ENCODE measurements around the gene FAM200B.

FAM200B gene

DNA sequence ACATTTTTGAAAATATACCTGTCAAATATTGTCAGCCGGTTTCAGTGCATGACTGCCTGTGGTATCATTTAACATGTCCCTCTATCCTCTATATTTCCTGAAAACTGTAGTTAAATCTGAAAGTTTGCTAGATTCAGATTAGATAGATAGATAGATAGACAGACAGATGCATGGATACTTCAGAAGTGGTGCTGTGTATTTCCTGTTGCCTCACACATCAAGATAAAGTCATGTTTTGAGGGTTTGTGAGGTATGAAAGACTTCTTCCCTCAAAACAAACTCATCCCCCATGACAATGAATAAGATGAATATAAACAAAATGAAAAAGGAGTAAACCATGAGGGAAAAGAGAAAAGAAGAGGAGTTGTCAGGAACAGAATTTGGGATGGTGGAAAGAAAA lies 15.2 kb downstream of the FAM200B start:
- ATAC-seq (no peak), DNase-seq (no peak)
- Mint-ChIP-seq H3K4me1 (no peaks in the 10 kb centered on the region), H3K27me3 (peaks cover 9% of the 10 kb centered on the region), H3K27ac (no peak overlapping the region), H3K36me3 (ENCODE audit: low read depth) (no peaks in the 10 kb centered on the region), H3K9me3 (no peaks in the 10 kb centered on the region), H3K4me3 (no peak overlapping the region)

DNA sequence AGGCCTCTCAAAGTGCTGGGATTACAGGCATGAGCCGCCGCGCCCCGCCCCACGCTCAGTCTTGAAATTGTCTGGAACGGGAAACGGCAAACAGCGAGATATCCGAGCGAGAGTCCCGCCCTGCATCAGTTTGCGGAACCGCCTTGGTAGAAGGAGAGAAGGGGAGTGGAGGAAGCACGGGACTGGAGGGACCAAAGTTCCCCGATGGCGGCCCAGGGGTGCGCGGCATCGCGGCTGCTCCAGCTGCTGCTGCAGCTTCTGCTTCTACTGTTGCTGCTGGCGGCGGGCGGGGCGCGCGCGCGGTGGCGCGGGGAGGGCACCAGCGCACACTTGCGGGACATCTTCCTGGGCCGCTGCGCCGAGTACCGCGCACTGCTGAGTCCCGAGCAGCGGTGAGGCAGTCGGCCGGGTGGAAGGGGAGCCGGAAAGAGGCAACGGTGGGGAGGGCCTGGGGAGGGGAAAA lies 21.3 kb downstream of the FAM200B start, which contains the start of gene BST1:
BST1 (plus strand) TSS at position 125 of the 463 bp plus-strand sequence; CDS start at position 205, 80 bp downstream.
- no peaks in the 10 kb centered on the region for H3K36me3 Mint-ChIP-seq (ENCODE audit: low read depth)
- peaks cover 11% of the 10 kb centered on the region for H3K4me1 Mint-ChIP-seq
- peaks cover 21% of the 10 kb centered on the region for H3K27me3 Mint-ChIP-seq
- peak within 1 kb of the TSS; percentile 50 for H3K27ac Mint-ChIP-seq
- peak within 1 kb of the TSS; percentile 81 for H3K4me3 Mint-ChIP-seq
- ATAC-seq (peak; percentile 81), DNase-seq (peak; percentile 55)
- no peaks in the 10 kb centered on the region for H3K9me3 Mint-ChIP-seq

DNA sequence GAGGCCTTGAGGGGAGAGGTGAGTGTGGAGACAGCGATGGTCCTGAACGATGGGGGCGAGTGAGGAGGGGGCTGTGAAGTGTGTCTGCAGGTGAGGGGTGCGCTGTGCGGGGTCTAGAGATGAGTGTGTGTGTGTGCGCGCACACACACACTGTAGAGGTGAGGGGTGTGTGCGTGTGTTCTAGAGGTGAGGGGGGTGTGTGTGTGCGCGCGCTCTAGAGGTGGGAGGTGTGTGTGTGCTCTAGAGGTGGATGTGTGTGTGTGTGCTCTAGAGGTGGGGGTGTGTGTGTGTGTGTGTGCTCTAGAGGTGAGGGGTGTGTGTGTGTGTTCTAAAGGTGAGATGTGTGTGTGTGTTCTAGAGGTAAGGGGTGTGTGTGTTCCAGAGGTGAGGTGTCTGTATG lies 21.8 kb downstream of the FAM200B start:
- DNase-seq (no peak), ATAC-seq (no peak)
- H3K27ac Mint-ChIP-seq, result no peak overlapping the region

DNA sequence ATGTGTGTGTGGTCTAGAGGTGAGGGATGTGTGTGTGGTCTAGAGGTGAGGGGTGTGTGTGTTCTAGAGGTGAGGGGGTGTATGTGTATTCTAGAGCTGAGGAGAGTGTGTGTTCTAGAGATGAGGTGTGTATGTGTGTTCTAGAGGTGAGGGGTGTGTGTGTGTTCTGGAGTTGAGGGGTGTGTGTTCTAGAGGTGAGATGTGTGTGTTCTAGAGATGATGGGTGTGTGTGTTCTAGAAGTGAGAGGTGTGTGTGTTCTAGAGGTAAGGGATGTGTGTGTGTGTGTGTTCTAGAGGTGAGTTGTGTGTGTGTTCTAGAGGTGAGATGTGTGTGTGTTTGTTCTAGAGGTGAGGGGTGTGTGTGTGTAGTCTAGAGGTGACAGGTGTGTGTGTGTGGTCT lies 22.5 kb downstream of the FAM200B start:
- H3K27me3 Mint-ChIP-seq, result peaks cover 21% of the 10 kb centered on the region
- H3K4me3 Mint-ChIP-seq, result no peak overlapping the region
- H3K36me3 Mint-ChIP-seq (ENCODE audit: low read depth), result no peaks in the 10 kb centered on the region
- no peak overlapping the region for H3K27ac Mint-ChIP-seq
- no peaks in the 10 kb centered on the region for H3K9me3 Mint-ChIP-seq
- ATAC-seq (no peak), DNase-seq (no peak)
- peaks cover 11% of the 10 kb centered on the region for H3K4me1 Mint-ChIP-seq

More for the DNA sequence above, 21.8 kb downstream of the FAM200B start:
- H3K27me3 Mint-ChIP-seq, result peaks cover 21% of the 10 kb centered on the region
- no peaks in the 10 kb centered on the region for H3K36me3 Mint-ChIP-seq (ENCODE audit: low read depth)
- H3K9me3 Mint-ChIP-seq, result no peaks in the 10 kb centered on the region
- peak overlapping the region; percentile 66 for H3K4me3 Mint-ChIP-seq
- peaks cover 11% of the 10 kb centered on the region for H3K4me1 Mint-ChIP-seq

DNA sequence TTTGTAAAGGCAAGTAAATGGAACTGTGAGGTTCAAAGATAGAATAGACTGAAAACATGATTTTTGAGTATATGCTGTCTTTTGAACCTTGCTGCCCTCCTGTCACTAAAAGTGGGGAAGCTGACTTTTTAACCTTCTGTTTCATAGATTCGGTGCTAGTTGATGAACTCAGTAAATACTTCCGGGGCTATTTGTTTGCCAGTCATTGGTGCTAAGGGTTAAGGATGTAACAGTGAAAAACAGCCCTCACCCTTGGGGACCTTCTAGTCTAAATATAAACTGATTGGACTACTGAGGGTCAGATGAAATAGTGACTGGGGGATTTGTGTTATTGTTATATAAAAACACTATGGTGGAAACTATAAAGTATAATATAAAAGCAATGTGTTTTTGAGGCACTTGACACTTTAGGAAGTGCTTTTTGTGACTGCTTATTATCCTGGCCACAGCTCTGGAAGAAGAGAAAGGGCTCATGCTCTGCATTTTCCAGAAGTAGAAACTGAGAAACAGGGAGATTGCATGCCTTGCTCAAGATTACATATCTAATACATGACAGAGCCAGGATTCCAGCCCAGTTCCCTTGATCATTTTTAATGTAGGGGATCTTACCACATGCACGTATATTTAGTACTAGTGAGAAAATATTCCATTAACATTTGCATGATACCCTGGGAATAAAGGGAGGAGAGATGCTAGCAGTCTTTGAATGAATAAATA lies 25.2 kb downstream of the FAM200B start:
- Mint-ChIP-seq H3K4me1 (peaks cover 13% of the 10 kb centered on the region), H3K9me3 (no peaks in the 10 kb centered on the region), H3K36me3 (ENCODE audit: low read depth) (no peaks in the 10 kb centered on the region), H3K27ac (no peak overlapping the region), H3K4me3 (no peak overlapping the region), H3K27me3 (peaks cover 12% of the 10 kb centered on the region)
- ATAC-seq (no peak), DNase-seq (no peak)

DNA sequence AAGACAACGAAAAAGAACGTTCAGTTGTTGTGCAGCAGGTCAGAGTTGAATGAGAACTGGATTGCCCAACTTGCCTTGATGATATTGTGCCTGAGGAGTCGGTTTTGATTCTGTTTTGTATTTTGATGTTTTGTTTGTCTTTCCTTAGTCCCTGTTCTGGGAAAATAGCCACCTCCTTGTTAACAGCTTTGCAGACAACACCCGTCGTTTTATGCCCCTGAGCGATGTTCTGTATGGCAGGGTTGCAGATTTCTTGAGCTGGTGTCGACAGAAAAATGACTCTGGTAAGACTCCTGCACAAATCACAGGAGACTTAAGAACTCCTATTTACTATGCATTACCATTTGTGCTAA lies 25.7 kb downstream of the FAM200B start:
- Mint-ChIP-seq H3K27ac (no peak overlapping the region), H3K9me3 (no peaks in the 10 kb centered on the region), H3K4me1 (peaks cover 13% of the 10 kb centered on the region), H3K36me3 (ENCODE audit: low read depth) (no peaks in the 10 kb centered on the region), H3K4me3 (no peak overlapping the region), H3K27me3 (peaks cover 8% of the 10 kb centered on the region)
- no peak for DNase-seq
- no peak for ATAC-seq

DNA sequence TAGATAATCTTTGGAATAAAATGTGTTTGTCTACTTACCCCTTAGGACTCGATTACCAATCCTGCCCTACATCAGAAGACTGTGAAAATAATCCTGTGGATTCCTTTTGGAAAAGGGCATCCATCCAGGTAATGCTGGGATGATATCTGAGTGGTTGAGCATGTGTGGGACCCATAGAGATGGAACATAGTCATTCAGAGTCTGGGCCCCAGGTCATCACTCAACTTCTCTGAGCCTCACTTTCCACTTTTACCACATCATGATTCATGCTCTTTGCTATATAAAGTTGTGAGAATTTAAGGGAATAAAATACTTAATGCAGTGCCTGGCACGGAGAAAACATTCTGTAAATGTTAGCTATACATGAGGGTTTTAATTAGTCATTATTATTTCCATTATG lies 30.1 kb downstream of the FAM200B start:
- H3K9me3 Mint-ChIP-seq, result no peaks in the 10 kb centered on the region
- ATAC-seq (peak; percentile 84), DNase-seq (no peak)
- H3K27me3 Mint-ChIP-seq, result no peaks in the 10 kb centered on the region
- H3K36me3 Mint-ChIP-seq (ENCODE audit: low read depth), result no peaks in the 10 kb centered on the region
- H3K4me1 Mint-ChIP-seq, result peaks cover 5% of the 10 kb centered on the region
- no peak overlapping the region for H3K27ac Mint-ChIP-seq
- H3K4me3 Mint-ChIP-seq, result no peak overlapping the region

DNA sequence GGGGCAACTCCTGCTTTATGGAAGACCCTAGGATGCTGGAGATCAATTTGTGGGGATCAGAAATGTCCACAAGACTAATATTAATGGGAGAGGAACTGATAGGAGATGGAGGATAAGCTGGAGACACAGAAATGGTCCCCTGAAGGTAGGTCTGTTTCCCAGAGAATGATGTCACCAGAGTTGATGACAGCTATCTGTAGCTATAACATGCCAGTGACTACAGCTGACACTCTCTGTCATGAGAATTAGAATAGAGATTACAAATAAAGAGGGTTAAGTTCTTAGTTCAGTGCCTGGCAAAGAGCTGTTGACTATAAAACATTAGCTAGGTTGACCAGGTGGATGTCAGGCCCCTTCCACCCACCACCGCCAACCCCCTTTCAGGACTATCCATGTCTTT lies 30.6 kb downstream of the FAM200B start:
- H3K4me1 Mint-ChIP-seq, result peaks cover 5% of the 10 kb centered on the region
- H3K9me3 Mint-ChIP-seq, result no peaks in the 10 kb centered on the region
- H3K27me3 Mint-ChIP-seq, result no peaks in the 10 kb centered on the region
- H3K36me3 Mint-ChIP-seq (ENCODE audit: low read depth), result no peaks in the 10 kb centered on the region
- no peak overlapping the region for H3K27ac Mint-ChIP-seq
- ATAC-seq (peak; percentile 33), DNase-seq (no peak)
- H3K4me3 Mint-ChIP-seq, result no peak overlapping the region

DNA sequence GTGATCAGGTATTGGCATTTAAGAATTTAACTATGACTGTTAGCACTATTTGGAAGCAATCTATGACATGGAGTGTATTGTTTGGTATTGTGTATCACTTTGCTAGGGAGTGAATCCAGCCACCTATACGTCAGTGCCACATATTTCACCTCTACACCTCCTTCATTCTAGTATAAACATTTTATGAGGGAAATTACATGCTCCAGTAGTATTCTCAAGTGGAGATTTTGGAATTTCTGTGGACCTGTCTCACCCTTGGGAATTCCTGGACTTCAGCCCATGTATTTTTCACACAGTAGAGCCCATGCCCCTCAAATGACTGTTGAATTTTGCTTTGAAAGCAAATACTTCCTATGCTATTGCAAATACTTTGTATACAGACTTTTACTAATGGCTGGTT lies 32.5 kb downstream of the FAM200B start:
- H3K9me3 Mint-ChIP-seq, result no peaks in the 10 kb centered on the region
- ATAC-seq, result no peak
- no peaks in the 10 kb centered on the region for H3K36me3 Mint-ChIP-seq (ENCODE audit: low read depth)
- DNase-seq, result no peak
- no peaks in the 10 kb centered on the region for H3K27me3 Mint-ChIP-seq
- H3K27ac Mint-ChIP-seq, result no peak overlapping the region
- H3K4me1 Mint-ChIP-seq, result peaks cover 5% of the 10 kb centered on the region
- no peak overlapping the region for H3K4me3 Mint-ChIP-seq

DNA sequence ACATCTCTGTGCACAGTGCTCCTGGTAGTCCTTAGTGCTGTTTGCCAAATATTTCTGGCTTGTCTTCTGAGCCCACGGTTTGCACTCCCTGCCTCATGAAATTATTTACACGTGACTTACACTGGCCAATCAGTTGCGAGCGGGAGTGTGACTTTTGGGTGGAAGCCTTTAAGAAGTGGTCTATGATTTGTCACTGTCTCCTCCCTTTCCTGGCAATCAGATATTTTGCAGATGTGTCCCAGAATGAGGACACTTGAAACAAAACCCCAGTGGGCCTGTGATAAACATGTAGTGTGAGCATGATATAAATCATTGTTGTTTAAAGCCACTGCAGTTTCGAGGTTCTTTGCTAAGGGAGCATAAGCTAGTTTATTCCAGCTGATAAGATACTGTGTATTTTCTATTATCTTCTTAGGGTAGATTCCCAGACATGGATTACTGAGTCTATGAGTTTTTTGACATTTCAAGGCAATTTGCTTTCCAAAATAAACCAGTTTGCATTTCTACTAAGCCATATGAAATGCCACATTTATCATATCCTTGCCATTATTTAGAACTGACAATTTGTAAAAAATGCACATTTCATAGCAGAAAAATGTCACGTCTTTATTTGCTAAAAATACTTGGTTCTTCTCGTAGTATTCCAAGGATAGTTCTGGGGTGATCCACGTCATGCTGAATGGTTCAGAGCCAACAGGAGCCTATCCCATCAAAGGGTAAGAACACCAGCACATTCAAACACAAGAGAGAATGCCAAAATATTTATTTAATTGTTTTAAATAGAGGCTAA lies 33.2 kb downstream of the FAM200B start:
- Mint-ChIP-seq H3K36me3 (ENCODE audit: low read depth) (no peaks in the 10 kb centered on the region), H3K4me3 (no peak overlapping the region)
- DNase-seq, result no peak

DNA sequence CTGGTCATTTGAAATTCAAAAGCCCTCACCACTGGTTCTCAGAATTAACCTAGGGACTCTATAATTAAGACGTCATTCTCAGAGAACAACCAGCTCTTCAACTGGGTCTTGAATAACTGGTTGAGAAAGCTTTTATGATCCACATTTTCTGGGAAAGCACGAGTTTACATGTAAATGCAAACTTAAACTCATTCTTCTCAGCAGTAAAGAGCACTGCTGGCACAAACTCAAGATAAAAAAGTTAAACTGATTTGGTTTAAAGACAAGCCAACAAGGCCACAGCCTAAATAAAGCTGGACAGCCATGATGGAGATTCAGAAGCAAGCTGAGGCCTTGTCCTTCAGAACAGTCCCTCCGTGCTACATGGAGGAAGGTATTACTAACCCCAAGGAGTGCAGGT lies 34.5 kb downstream of the FAM200B start:
- no peak for ATAC-seq

More for the DNA sequence above, 33.2 kb downstream of the FAM200B start:
- H3K27me3 Mint-ChIP-seq, result no peaks in the 10 kb centered on the region
- H3K27ac Mint-ChIP-seq, result no peak overlapping the region
- peaks cover 5% of the 10 kb centered on the region for H3K4me1 Mint-ChIP-seq
- ATAC-seq, result no peak
- H3K9me3 Mint-ChIP-seq, result no peaks in the 10 kb centered on the region

DNA sequence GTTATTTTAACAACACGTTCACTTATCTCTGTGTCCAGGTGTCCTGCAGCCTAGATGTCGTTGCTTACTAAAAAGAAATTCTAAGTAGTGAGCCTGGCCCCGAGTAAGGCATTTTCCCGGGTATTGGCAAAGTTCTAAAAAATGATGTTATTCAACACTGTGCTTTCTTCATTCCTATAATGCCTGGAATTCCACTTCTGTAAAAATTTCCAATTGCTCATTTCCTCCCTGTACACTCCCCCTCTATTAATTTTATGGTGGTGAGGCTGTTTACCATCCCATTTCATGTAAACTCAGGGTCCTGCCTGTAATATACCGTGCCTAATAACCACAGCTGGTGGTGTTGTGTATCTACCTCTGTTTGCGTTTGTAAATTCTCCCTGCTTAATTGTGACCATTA lies 35.5 kb downstream of the FAM200B start:
- no peak overlapping the region for H3K27ac Mint-ChIP-seq
- peaks cover under 1% of the 10 kb centered on the region for H3K4me1 Mint-ChIP-seq
- ATAC-seq (no peak), DNase-seq (no peak)
- H3K4me3 Mint-ChIP-seq, result no peak overlapping the region
- no peaks in the 10 kb centered on the region for H3K36me3 Mint-ChIP-seq (ENCODE audit: low read depth)
- H3K27me3 Mint-ChIP-seq, result no peaks in the 10 kb centered on the region
- no peaks in the 10 kb centered on the region for H3K9me3 Mint-ChIP-seq

More for the DNA sequence above, 34.5 kb downstream of the FAM200B start:
- no peaks in the 10 kb centered on the region for H3K27me3 Mint-ChIP-seq
- H3K4me1 Mint-ChIP-seq, result peaks cover 5% of the 10 kb centered on the region
- H3K4me3 Mint-ChIP-seq, result no peak overlapping the region
- H3K36me3 Mint-ChIP-seq (ENCODE audit: low read depth), result no peaks in the 10 kb centered on the region
- H3K27ac Mint-ChIP-seq, result no peak overlapping the region
- no peak for DNase-seq
- H3K9me3 Mint-ChIP-seq, result no peaks in the 10 kb centered on the region

DNA sequence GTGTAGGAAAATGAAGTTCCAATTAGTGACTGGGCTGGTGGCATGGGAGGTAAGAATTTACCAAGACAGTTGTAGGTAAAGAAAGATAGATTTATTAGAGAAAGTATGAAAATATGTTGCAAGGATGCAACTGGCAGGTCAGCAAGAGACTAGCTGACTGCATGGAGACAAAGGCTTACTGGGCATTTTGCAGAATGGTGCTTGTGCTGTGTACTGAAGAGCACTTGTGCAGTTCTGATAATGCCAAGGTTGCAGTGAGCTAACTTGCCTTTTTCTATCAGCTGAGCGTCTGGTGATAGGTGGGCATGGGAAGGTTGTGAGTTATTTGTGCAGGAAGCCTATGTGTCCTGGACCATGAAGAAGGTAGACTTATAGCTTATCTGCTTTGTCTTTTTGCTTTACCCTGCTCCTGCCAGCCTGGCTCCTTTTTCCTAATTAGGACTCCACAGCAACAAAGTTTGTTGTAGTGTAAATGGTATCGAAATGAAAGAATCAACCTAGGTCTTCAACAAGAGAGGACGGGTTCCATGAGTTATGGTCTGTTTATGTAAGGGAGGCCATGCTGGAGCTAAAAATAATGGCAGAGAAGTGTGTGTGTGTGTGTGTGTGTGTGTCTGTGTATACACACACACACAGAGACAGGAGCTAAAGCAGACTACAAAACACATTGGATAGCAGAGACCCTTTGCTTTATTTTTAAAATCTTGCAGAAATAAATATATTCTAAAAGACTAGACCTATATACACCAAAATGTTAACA lies 36.2 kb downstream of the FAM200B start:
- Mint-ChIP-seq H3K27ac (no peak overlapping the region), H3K9me3 (no peaks in the 10 kb centered on the region), H3K4me3 (no peak overlapping the region), H3K27me3 (no peaks in the 10 kb centered on the region), H3K36me3 (ENCODE audit: low read depth) (no peaks in the 10 kb centered on the region), H3K4me1 (no peaks in the 10 kb centered on the region)
- ATAC-seq (no peak), DNase-seq (no peak)

DNA sequence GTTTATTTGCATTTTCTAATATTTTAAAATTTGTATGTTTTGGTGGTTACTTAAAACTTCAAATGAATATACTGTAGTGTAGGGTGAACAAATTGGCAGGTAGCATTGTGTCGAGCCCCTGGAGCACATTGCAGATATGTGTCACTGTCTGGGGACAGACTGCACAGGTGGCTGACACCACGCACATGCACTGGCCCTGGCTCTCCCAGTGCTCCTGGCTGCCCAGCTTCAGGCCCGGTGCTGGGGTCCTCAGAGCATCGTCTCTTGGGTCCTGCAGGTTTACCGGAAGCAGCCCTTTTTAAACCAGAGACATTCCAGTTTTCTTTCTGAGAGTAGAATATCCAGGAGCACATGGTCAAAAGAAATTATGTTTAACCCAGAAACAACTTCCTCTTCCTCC lies 36.8 kb downstream of the FAM200B start:
- H3K9me3 Mint-ChIP-seq, result no peaks in the 10 kb centered on the region
- H3K27me3 Mint-ChIP-seq, result no peaks in the 10 kb centered on the region
- DNase-seq (no peak), ATAC-seq (no peak)
- no peak overlapping the region for H3K27ac Mint-ChIP-seq
- H3K36me3 Mint-ChIP-seq (ENCODE audit: low read depth), result no peaks in the 10 kb centered on the region
- H3K4me3 Mint-ChIP-seq, result no peak overlapping the region
- no peaks in the 10 kb centered on the region for H3K4me1 Mint-ChIP-seq
